GM03348 (cell line): ENCODE data around the gene LRP11.
"Not testable (repeated sequence)": the region's sequence is repeated elsewhere in the genome, so short reads cannot be mapped to it uniquely, and the experiment has no call there.

Source experiments
- DNase-seq: peaks from one replicate; pipeline ENCODE4 v3.0.0; 2012; ENCODE audit warnings: low spot score

Gene LRP11

GRCh38 chr6:149897855-149898744 lies 33.9 kb upstream of the LRP11 start, which contains the start of gene RAET1E:
Gene RAET1E (minus strand): TSS chr6:149898113. CDS start chr6:149890901, 7,212 bp downstream.
- DNase-seq = no peak

- peak; percentile 95 for DNase-seq
Observed at GRCh38 chr6:149897015-149897697, 33.0 kb upstream of the LRP11 start.

GRCh38 chr6:149896491-149896890 lies 32.3 kb upstream of the LRP11 start:
- DNase-seq = peak; percentile 31

- peak; percentile 25 for DNase-seq
Observed at GRCh38 chr6:149895833-149896271, 31.7 kb upstream of the LRP11 start.

GRCh38 chr6:149895048-149895590 lies 31.0 kb upstream of the LRP11 start:
- peak; percentile 66 for DNase-seq

GRCh38 chr6:149891864-149892263 lies 27.7 kb upstream of the LRP11 start:
- DNase-seq = not testable (repeated sequence)

- no peak for DNase-seq
Observed at GRCh38 chr6:149891259-149891658, 27.1 kb upstream of the LRP11 start.

- no peak for DNase-seq
Observed at GRCh38 chr6:149890629-149891045, 26.5 kb upstream of the LRP11 start.

- DNase-seq = no peak
Observed at GRCh38 chr6:149889326-149889725, 25.2 kb upstream of the LRP11 start.

GRCh38 chr6:149888659-149889058 lies 24.5 kb upstream of the LRP11 start:
- DNase-seq = peak; percentile 65

- no peak for DNase-seq
Observed at GRCh38 chr6:149888093-149888492, 23.9 kb upstream of the LRP11 start.

- DNase-seq = peak; percentile 72
Observed at GRCh38 chr6:149887343-149887742, 23.2 kb upstream of the LRP11 start.

GRCh38 chr6:149885888-149886287 lies 21.7 kb upstream of the LRP11 start:
- DNase-seq = no peak

GRCh38 chr6:149884617-149885016 lies 20.5 kb upstream of the LRP11 start:
- no peak for DNase-seq

GRCh38 chr6:149884215-149884614 lies 20.1 kb upstream of the LRP11 start:
- DNase-seq = no peak

- DNase-seq = no peak
Observed at GRCh38 chr6:149881860-149882259, 17.7 kb upstream of the LRP11 start.

- DNase-seq = no peak
Observed at GRCh38 chr6:149881066-149881766, 17.1 kb upstream of the LRP11 start.

- DNase-seq = no peak
Observed at GRCh38 chr6:149877659-149878058, 13.5 kb upstream of the LRP11 start.

GRCh38 chr6:149876241-149876933 lies 12.2 kb upstream of the LRP11 start:
- DNase-seq = peak; percentile 48

- no peak for DNase-seq
Observed at GRCh38 chr6:149872233-149872632, 8.1 kb upstream of the LRP11 start.

- DNase-seq = no peak
Observed at GRCh38 chr6:149871182-149871581, 7.0 kb upstream of the LRP11 start.
